ENCODE data around the gene UNC93A. TPM values are rescaled to one million over a fixed set of nuclear protein-coding genes. Genes with fewer than 3 reads are reported as not detected.

UNC93A gene
- total RNA-seq, 1 experiment from 2014 or later = not detected

DNA sequence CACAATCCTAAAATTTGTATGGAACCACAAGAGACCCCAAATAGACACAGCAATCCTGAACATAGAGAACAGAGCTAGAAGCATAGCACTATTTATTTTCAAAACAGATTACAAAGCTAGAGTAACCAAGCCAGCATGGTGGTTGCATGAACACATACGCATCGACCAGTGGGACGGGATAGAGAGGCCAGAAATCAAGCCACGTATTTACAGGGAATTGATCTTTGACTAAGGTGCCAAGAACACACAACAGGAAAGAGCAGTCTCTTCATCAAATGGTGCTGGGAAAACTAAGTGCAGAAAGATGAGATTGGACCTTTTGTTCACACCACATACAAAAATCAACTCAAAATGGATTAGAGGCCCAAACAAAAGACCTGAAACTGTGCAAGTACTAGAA is 54.8 kb downstream of the UNC93A start:
- H3K4me3 ChIP-seq (replicated peaks in 1 of 2; ENCODE audit: low read depth in 1 of 2, low read length in 2 of 2) = no peak overlapping the region
- no peaks in the 10 kb centered on the region for H3K36me3 ChIP-seq (ENCODE audit: control insufficient read depth in 1 of 2, insufficient read depth in 2 of 2, low read length in 2 of 2)
- H3K27ac ChIP-seq (ENCODE audit: low read depth, low read length) = no peak overlapping the region
- H3K9me2 ChIP-seq (ENCODE audit: insufficient read depth) = no peaks in the 10 kb centered on the region
- no peak overlapping the region for H3K4me2 ChIP-seq (ENCODE audit: low read length)
- no peak for DNase-seq (ENCODE audit: low read depth, low spot score)
- H3K4me1 ChIP-seq (ENCODE audit: control insufficient read depth in 1 of 2, insufficient read depth in 2 of 2, low read length in 2 of 2) = peaks cover 0 to 4% of the 10 kb centered on the region in 2 experiments; a peak in 2 of 4 replicates
- POLR2A ChIA-PET = no interaction called here
- no TSS peak for BruUV-seq (replicated peaks)
- no peaks in the 10 kb centered on the region for H4K20me1 ChIP-seq (ENCODE audit: insufficient read depth)
- intact Hi-C loops (cut with micrococcal nuclease) = no loop called here
- RAD21 ChIA-PET (ENCODE audit: low non-redundant PET in 1 of 2, low total read pairs in 2 of 2, uncharacterized antibody in 2 of 2, unreplicated experiment in 2 of 2) = no interaction called here
- H2AFZ ChIP-seq (ENCODE audit: low read depth, low read length, poor library complexity, severe bottlenecking) = no peak overlapping the region
- H3K9me3 ChIP-seq (ENCODE audit: control insufficient read depth in 1 of 2, insufficient read depth in 1 of 2, low read depth in 1 of 2, low read length in 2 of 2) = no peaks in the 10 kb centered on the region
- no peaks in the 10 kb centered on the region for H3K79me2 ChIP-seq (ENCODE audit: insufficient read depth, low read length)
- peaks cover 21% of the 10 kb centered on the region for H3K27me3 ChIP-seq (ENCODE audit: insufficient read depth, low read length)
- no peak for ATAC-seq
- CTCF ChIA-PET = no interaction called here
- no peak overlapping the region for H3K9ac ChIP-seq (ENCODE audit: low read length)
- TF ChIP-seq ZNF274 (IDR thresholded peaks at IDR 0.05; ENCODE audit: low read depth, low read length) (no peak), POLR2AphosphoS5 (IDR thresholded peaks at IDR 0.05; ENCODE audit: low read depth, low read length) (no peak), EZH2 (IDR thresholded peaks at IDR 0.05) (no peak), EZH2phosphoT487 (IDR thresholded peaks at IDR 0.05; ENCODE audit: borderline replicate concordance) (no peak), ZFX (IDR thresholded peaks at IDR 0.05) (no peak), ELF1 (IDR thresholded peaks at IDR 0.05; ENCODE audit: borderline replicate concordance, low read depth) (no peak), POLR2A (IDR thresholded peaks at IDR 0.05; ENCODE audit: borderline replicate concordance, extremely low read depth, insufficient read depth, insufficient read length) (no peak)

DNA sequence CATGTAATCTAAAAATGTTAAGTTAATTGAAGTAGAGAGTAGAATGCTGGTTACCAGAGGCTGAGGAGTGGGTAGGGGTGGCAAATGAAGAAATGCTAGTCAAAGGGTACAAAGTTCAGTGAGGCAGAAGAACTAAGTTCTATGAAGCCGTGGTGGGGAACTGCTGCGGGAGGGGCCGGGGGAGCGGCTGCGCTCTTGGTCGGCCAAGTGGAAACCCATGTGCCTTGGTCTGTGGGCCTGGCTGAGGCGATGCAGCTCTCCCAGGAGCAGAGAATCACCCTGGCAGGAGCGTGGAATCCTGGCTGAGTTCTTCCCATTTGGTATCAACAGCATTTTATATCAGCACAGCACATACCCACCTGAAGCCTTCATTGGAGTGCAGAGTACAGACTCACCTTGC is 56.1 kb downstream of the UNC93A start:
- intact Hi-C loops (cut with micrococcal nuclease) = no loop called here
- no TSS peak for BruUV-seq (replicated peaks)
- no peak for ATAC-seq
- Histone ChIP-seq H3K4me1 (ENCODE audit: control insufficient read depth in 1 of 2, insufficient read depth in 2 of 2, low read length in 2 of 2) (peaks cover 0 to 13% of the 10 kb centered on the region in 2 experiments; a peak in 2 of 4 replicates), H3K4me3 (replicated peaks in 1 of 2; ENCODE audit: low read depth in 1 of 2, low read length in 2 of 2) (no peak overlapping the region), H3K36me3 (ENCODE audit: control insufficient read depth in 1 of 2, insufficient read depth in 2 of 2, low read length in 2 of 2) (no peaks in the 10 kb centered on the region), H3K4me2 (ENCODE audit: low read length) (no peak overlapping the region), H3K79me2 (ENCODE audit: insufficient read depth, low read length) (no peaks in the 10 kb centered on the region), H3K9me2 (ENCODE audit: insufficient read depth) (no peaks in the 10 kb centered on the region), H2AFZ (ENCODE audit: low read depth, low read length, poor library complexity, severe bottlenecking) (no peak overlapping the region), H4K20me1 (ENCODE audit: insufficient read depth) (no peaks in the 10 kb centered on the region), H3K9ac (ENCODE audit: low read length) (no peak overlapping the region), H3K9me3 (ENCODE audit: control insufficient read depth in 1 of 2, insufficient read depth in 1 of 2, low read depth in 1 of 2, low read length in 2 of 2) (no peaks in the 10 kb centered on the region), H3K27me3 (ENCODE audit: insufficient read depth, low read length) (peaks cover 21% of the 10 kb centered on the region), H3K27ac (ENCODE audit: low read depth, low read length) (no peak overlapping the region)
- no peak for TF ChIP-seq YY1 (IDR thresholded peaks at IDR 0.05; ENCODE audit: extremely low read depth, insufficient replicate concordance, low read depth, low read length)
- TF ChIP-seq, protein P1, sequence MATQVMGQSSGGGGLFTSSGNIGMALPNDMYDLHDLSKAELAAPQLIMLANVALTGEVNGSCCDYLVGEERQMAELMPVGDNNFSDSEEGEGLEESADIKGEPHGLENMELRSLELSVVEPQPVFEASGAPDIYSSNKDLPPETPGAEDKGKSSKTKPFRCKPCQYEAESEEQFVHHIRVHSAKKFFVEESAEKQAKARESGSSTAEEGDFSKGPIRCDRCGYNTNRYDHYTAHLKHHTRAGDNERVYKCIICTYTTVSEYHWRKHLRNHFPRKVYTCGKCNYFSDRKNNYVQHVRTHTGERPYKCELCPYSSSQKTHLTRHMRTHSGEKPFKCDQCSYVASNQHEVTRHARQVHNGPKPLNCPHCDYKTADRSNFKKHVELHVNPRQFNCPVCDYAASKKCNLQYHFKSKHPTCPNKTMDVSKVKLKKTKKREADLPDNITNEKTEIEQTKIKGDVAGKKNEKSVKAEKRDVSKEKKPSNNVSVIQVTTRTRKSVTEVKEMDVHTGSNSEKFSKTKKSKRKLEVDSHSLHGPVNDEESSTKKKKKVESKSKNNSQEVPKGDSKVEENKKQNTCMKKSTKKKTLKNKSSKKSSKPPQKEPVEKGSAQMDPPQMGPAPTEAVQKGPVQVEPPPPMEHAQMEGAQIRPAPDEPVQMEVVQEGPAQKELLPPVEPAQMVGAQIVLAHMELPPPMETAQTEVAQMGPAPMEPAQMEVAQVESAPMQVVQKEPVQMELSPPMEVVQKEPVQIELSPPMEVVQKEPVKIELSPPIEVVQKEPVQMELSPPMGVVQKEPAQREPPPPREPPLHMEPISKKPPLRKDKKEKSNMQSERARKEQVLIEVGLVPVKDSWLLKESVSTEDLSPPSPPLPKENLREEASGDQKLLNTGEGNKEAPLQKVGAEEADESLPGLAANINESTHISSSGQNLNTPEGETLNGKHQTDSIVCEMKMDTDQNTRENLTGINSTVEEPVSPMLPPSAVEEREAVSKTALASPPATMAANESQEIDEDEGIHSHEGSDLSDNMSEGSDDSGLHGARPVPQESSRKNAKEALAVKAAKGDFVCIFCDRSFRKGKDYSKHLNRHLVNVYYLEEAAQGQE (IDR thresholded peaks at IDR 0.05; ENCODE audit: low read depth) = no peak
- TF ChIP-seq POLR2A (IDR thresholded peaks at IDR 0.05; ENCODE audit: borderline replicate concordance, extremely low read depth, insufficient read depth, insufficient read length) = no peak
- no peak for TF ChIP-seq FOSL1 (IDR thresholded peaks at IDR 0.05; ENCODE audit: low read depth)
- TF ChIP-seq CBX3 (IDR thresholded peaks at IDR 0.05; ENCODE audit: low read depth) = no peak
- no peak for TF ChIP-seq ZNF274 (IDR thresholded peaks at IDR 0.05; ENCODE audit: low read depth, low read length)
- RAD21 ChIA-PET (ENCODE audit: low non-redundant PET in 1 of 2, low total read pairs in 2 of 2, uncharacterized antibody in 2 of 2, unreplicated experiment in 2 of 2) = no interaction called here
- CTCF ChIA-PET = no interaction called here
- no peak for DNase-seq (ENCODE audit: low read depth, low spot score)
- POLR2A ChIA-PET = no interaction called here

Measured in HCT116 (cell line).